Ovary (tissue), 3 donors: Measurements from ENCODE around the gene GPS1.

Source experiments
- CTCF ChIP-seq, 3 donors: fragments of 450-650 bp in 2 of 3; fragments of 200-600 bp in 1 of 3; IDR thresholded peaks; one replicate each; pipeline versions ENCODE4 v1.5.1 to v1.8.0; 2016 to 2022; ENCODE audit warnings: antibody characterized with exemption in 3 of 3, mild to moderate bottlenecking in 1 of 3
- POLR2A ChIP-seq: fragments of 450-650 bp; IDR thresholded peaks from one replicate; pipeline ENCODE4 v1.6.1; 2017; ENCODE audit warnings: antibody characterized with exemption, mild to moderate bottlenecking, moderate library complexity
- donor health status: DM: no; HTN: no; CAD: no.

- TF ChIP-seq CTCF (IDR thresholded peaks at IDR 0.05) (no peak), POLR2A (no peak)
Observed at GRCh38 chr17:82097919-82098168, 46.1 kb downstream of the GPS1 start.
